Bronchial epithelial cell (primary cell): ENCODE results near the gene ACIN1. TPM values are rescaled to one million over a fixed set of nuclear protein-coding genes. Genes with fewer than 3 reads are reported as not detected.

Experiments used
- DNase-seq: peaks from one replicate; pipeline ENCODE4 v3.0.0-alpha.2; 2010; ENCODE audit warnings: low read depth
- FAIRE-seq: peaks from 2 replicates; lab custom pipeline; 2011; peaks lifted over from hg19 to GRCh38; lab: Jason Lieb, UNC
- H3K27me3 ChIP-seq: 2 replicates; pipeline ENCODE4 v1.5.1; 2011; ENCODE audit warnings: low read length; ENCODE audit not compliant: control insufficient read depth, insufficient read depth
- H3K36me3 ChIP-seq: 2 replicates; pipeline ENCODE4 v1.5.1; 2011; ENCODE audit warnings: low read length; ENCODE audit not compliant: control insufficient read depth, insufficient read depth
- H3K4me3 ChIP-seq: 2 replicates; pipeline ENCODE4 v1.5.1; 2011; ENCODE audit warnings: mild to moderate bottlenecking, low read depth, low read length, control low read depth
- total RNA-seq: library from RNA; depleted of rRNA; stranded (reverse); fragments of >200 nt; gene quantifications from 2 replicates; pipeline ENCODE4 v1.2.1, GENCODE V29; 2014
- TF ChIP-seq, protein P1 (sequence below): IDR thresholded peaks from 2 replicates; pipeline ENCODE4 v1.5.1; 2011; ENCODE audit warnings: mild to moderate bottlenecking, moderate library complexity, low read length, control low read depth, inconsistent platforms; ENCODE audit not compliant: insufficient read depth, severe bottlenecking

The ACIN1 gene
- total RNA-seq, 1 donor from 2014 or later, result 45.5 TPM

DNA sequence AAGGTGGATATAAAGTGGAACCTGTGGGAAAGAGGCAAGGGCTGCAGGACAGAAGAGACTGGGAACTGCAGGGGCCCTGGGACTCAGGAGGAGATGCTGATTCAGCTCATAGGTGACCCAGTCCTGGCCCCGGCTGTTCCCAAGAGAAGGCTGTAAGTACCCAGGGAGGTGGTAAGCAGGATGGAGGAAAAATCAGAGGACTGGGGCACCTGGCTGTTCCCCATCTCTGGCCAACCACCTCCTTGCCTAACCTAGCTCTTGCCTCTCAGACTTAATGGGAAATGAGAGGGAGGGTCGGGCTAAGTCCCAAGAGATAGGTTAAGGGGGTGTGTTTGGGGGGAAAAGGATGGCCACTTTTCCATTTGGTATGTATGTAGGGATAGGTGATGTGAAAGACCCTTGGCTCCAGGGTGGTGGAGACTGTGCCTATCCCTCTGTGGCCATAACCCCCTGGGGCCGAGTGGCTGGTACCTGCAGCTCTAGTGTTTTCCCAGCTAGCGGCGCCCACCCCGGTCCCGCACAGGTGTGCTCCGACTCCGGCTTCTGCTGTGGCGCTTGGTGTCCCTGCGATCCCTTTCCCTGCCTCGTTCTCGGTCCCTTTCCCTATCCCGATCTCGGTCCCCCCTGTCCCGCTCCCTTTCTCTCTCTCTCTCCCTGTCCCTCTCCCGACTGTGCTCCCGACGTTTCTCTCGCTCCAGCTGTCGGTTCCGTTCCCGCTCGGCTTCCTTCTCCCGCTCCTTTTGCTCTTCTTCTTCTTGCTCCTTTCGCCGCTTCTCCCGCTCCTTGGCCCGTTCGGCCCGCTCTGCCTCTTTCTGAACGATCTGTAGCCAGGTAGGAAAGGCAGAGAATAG, 36.1 kb downstream of the ACIN1 start:
- no peak overlapping the region for H3K4me3 ChIP-seq
- TF ChIP-seq, protein P1, sequence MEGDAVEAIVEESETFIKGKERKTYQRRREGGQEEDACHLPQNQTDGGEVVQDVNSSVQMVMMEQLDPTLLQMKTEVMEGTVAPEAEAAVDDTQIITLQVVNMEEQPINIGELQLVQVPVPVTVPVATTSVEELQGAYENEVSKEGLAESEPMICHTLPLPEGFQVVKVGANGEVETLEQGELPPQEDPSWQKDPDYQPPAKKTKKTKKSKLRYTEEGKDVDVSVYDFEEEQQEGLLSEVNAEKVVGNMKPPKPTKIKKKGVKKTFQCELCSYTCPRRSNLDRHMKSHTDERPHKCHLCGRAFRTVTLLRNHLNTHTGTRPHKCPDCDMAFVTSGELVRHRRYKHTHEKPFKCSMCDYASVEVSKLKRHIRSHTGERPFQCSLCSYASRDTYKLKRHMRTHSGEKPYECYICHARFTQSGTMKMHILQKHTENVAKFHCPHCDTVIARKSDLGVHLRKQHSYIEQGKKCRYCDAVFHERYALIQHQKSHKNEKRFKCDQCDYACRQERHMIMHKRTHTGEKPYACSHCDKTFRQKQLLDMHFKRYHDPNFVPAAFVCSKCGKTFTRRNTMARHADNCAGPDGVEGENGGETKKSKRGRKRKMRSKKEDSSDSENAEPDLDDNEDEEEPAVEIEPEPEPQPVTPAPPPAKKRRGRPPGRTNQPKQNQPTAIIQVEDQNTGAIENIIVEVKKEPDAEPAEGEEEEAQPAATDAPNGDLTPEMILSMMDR, result no peak
- FAIRE-seq, result no peak
- H3K36me3 ChIP-seq, result peaks cover 23% of the 10 kb centered on the region
- no peaks in the 10 kb centered on the region for H3K27me3 ChIP-seq
- DNase-seq, result no peak

DNA sequence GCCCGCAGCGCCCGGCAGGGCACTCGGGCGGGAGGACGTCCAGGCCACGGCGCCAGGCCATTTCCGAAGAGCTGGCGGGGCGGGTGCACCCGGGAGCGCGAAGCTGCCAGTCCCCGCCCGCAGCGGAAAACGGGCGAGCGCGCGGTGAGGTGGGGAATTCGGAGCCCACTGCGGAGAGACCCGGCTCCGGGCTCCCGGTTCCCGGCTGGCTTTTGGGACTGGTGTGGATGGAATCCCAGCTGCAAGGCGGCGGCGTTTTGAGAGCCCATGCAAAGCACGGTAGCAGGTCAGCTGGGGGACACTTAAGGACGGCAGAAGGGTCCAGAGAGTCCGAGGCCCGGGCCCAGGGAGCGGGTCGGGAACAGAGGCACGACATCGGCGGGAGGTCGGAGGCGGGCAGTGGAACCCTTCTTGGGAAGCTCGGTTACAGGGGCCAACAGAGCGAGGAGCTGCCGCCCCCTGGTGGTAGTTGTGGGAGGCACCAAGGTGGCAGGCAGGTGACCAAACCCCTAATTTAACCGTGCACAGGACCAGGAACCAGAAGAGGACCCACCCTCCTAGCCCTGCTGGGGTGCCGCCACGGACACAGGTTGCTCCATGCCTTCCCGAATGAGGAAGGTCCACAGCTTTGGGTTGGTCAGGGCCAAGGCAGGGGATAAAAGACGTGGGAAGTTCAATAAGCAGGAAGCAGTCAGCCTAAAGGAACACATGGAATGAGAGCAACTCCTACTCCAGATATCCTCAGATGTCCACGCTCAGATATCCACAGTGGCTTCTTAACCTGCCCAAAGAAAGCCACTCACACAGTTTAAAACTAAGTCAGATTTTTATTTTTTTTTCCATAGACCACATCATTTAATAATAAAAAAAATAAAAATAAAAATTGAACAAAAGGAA, 36.9 kb downstream of the ACIN1 start:
- Histone ChIP-seq H3K4me3 (peak overlapping the region; percentile 45), H3K27me3 (no peaks in the 10 kb centered on the region), H3K36me3 (peaks cover 17% of the 10 kb centered on the region)
- DNase-seq, result peak; percentile 73
- FAIRE-seq, result no peak
- TF ChIP-seq, protein P1, result peak; percentile 95

DNA sequence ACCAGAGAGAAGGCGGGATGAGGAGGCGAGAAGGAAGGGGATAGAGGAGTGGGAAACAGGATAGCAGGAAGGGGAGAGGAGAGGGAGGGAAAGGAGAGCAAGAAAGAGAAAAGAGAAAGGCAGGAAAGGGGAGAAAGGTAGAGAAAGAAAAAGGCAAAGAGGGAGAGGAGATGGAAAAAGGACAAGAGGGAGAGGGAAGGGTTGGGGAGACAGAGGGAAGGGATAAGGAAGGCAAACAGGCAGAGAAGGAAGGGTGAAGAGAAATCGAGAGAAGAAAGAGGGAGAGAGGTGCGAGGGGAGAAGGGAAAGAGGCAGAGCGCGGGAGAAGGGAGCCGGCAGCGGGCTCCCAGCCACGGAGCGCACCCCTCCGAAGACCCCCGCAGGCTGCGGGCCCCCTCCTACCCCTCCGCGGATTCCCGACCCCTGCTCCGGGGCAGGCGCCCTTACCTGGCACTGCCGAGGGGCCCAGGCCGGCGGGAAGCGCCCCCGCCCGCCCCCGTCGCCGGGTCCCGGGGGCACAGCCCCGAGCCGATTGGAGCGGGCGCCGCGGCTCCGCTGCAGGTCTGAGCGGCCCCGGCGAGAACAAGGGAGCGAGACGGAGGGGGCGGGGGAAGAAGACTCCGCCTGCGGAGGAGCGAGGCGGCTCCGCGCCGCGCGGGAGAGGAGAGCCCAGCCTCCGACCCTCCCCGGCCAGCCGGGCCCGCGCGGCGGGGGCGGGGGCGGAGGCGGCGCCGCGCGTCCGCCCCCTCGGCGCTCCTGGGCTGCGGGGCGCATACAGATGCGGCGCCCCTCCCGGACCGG, 37.8 kb downstream of the ACIN1 start, which contains the start of gene CDH24:
Gene CDH24, minus strand, starts transcription at position 565 of the 801 bp plus-strand sequence. CDS start 1,787 bp downstream, outside the sequence.
- DNase-seq (peak; percentile 36), FAIRE-seq (no peak)
- Histone ChIP-seq H3K27me3 (no peaks in the 10 kb centered on the region), H3K36me3 (peaks cover 16% of the 10 kb centered on the region), H3K4me3 (peak within 1 kb of the TSS; percentile 45)
- TF ChIP-seq, protein P1, result no peak

DNA sequence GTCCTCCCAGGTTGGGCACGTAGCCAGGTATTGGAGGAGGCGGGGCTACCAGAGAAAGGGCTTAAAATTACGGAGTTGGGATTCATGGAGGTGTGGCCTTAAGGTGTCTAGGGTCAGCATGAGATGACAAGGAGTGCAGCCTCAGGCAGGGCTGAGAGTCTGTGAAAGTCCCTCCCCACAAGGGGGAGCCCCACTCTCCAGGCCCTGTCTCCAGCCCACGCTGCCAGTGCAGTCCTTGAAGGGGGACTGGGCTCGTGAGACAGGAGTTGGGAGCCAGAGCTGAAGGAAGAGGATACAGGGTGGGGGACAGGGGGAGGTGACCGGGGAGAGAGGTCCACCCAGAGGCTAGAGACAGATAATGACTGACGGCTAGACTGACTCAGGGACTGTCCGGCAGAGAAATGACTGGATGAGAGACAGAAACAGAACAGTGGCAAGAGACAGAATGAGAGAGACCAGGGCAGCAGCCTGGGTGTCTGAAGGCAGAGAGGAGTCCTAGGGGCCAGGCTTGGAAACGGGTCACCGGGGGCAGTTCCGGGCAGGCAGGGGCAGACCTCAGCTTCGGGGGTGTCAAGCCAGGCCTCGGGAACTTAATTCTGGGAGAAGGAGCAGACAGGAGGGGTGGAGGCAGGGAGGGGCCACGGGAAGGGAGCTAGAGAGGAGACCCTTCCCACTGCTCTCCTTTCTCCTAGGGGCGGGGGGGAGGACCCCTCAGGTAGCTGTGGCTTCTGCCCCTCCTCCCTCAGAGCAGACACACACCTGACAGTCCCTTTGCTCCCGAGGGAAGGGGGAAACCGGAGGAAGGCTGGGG, 38.6 kb downstream of the ACIN1 start:
- Histone ChIP-seq H3K36me3 (peaks cover 14% of the 10 kb centered on the region), H3K27me3 (no peaks in the 10 kb centered on the region), H3K4me3 (peak overlapping the region; percentile 45)
- FAIRE-seq (peak; percentile 32), DNase-seq (peak; percentile 72)
- TF ChIP-seq, protein P1, result peak; percentile 94
